ENCODE measurements around the gene TBC1D21. TPM values are rescaled to one million over a fixed set of nuclear protein-coding genes. Genes with fewer than 3 reads are reported as not detected.

The TBC1D21 gene
- total RNA-seq, 1 donor: not detected

Other genes starting within 250 kb of the TBC1D21 start
- 24.5 TPM for gene NPTN, start 240.2 kb upstream of the TBC1D21 start, total RNA-seq
- gene CD276, start 189.2 kb upstream of the TBC1D21 start, total RNA-seq: 1.3 TPM
- gene INSYN1, start 120.2 kb upstream of the TBC1D21 start, total RNA-seq: not detected
- 12.9 TPM for gene LOXL1, start 52.9 kb downstream of the TBC1D21 start, total RNA-seq
- 14.5 TPM for gene STOML1, start 118.7 kb downstream of the TBC1D21 start, total RNA-seq
- gene PML, start 121.2 kb downstream of the TBC1D21 start, total RNA-seq: 134 TPM
- under 0.01 TPM for gene GOLGA6A, start 209.0 kb downstream of the TBC1D21 start, total RNA-seq

All from hematopoietic multipotent progenitor cell (in vitro differentiated cells).